ENCODE measurements around the gene PRPF38A. TPM values are rescaled to one million over a fixed set of nuclear protein-coding genes. Genes with fewer than 3 reads are reported as not detected.

PRPF38A gene
- 22.8 TPM for polyA plus RNA-seq (2013, experiment 1 of 2)
- polyA plus RNA-seq (2013, experiment 2 of 2), result 21.8 TPM

GRCh38 chr1:52404116-52404974, at the start of gene PRPF38A, which contains the start of gene ORC1:
TSS of gene PRPF38A (plus strand) at chr1:52404602. CDS start at chr1:52404750, 148 bp downstream.
TSS of gene ORC1 (minus strand) at chr1:52404423. CDS start at chr1:52402223, 2,200 bp downstream.
- Histone ChIP-seq H3K27ac (ENCODE audit: low read length, poor library complexity, severe bottlenecking) (peak within 1 kb of the TSS; percentile 85), H3K23ac (ENCODE audit: low read length in 2 of 2) (peak within 1 kb of the TSS in 1 of 2 experiments; percentile 79), H3K4ac (ENCODE audit: low read depth in 1 of 2, low read length in 2 of 2) (peak within 1 kb of the TSS in 1 of 2 experiments; percentile 34), H2AK5ac (ENCODE audit: low read length, severe bottlenecking) (no peak within 1 kb of the TSS), H3K36me3 (ENCODE audit: control insufficient read depth in 1 of 2, insufficient read depth in 2 of 2, low read depth in 1 of 2, low read length in 2 of 2) (peaks cover 11 to 30% of the 10 kb centered on the region in 2 experiments), H3K9me3 (ENCODE audit: control insufficient read depth, low read length) (no peaks in the 10 kb centered on the region), H4K91ac (ENCODE audit: low read length) (peak within 1 kb of the TSS; percentile 73), H2BK5ac (ENCODE audit: low read depth, low read length, poor library complexity, severe bottlenecking) (peak within 1 kb of the TSS; percentile 67), H2BK120ac (ENCODE audit: low read depth, low read length) (no peak within 1 kb of the TSS), H2BK12ac (ENCODE audit: low read length in 2 of 2) (no peak within 1 kb of the TSS), H3K4me1 (ENCODE audit: control insufficient read depth, insufficient read depth, low read depth, low read length) (peaks cover 2% of the 10 kb centered on the region), H3K9ac (ENCODE audit: low read length) (peak within 1 kb of the TSS; percentile 96), H4K8ac (ENCODE audit: low read length) (peak within 1 kb of the TSS; percentile 90), H3K27me3 (ENCODE audit: control insufficient read depth in 1 of 2, insufficient read depth in 1 of 2, low read length in 2 of 2) (no peaks in the 10 kb centered on the region), H3K4me2 (ENCODE audit: low read length, poor library complexity, severe bottlenecking) (peak within 1 kb of the TSS; percentile 91), H2AFZ (ENCODE audit: low read depth, low read length) (peak within 1 kb of the TSS; percentile 66), H3K18ac (ENCODE audit: low read depth in 1 of 2, low read length in 2 of 2) (peak within 1 kb of the TSS; percentile 77 to 79), H3K14ac (ENCODE audit: low read length in 2 of 2) (no peak within 1 kb of the TSS), H2BK15ac (ENCODE audit: low read depth, poor library complexity, severe bottlenecking) (peak within 1 kb of the TSS; percentile 96), H3K4me3 (ENCODE audit: insufficient read depth in 1 of 2, low read depth in 1 of 2, low read length in 2 of 2) (peak within 1 kb of the TSS; percentile 77 to 92), H3K79me1 (replicated peaks; ENCODE audit: low read length, poor library complexity, severe bottlenecking) (peaks cover 21% of the 10 kb centered on the region)
- DNase-seq, result peak; percentile 98
- under 1% methylated on average over 46 of the region's 57 CpGs for WGBS

GRCh38 chr1:52355436-52355835, 49.0 kb upstream of the PRPF38A start:
- no peak overlapping the region for H3K23ac ChIP-seq (ENCODE audit: low read length in 2 of 2)
- no peak overlapping the region for H4K91ac ChIP-seq (ENCODE audit: low read length)
- H3K27me3 ChIP-seq (ENCODE audit: control insufficient read depth in 1 of 2, insufficient read depth in 1 of 2, low read length in 2 of 2), result no peaks in the 10 kb centered on the region
- no peak overlapping the region for H3K27ac ChIP-seq (ENCODE audit: low read length, poor library complexity, severe bottlenecking)
- DNase-seq, result no peak
- no peaks in the 10 kb centered on the region for H3K4me1 ChIP-seq (ENCODE audit: control insufficient read depth, insufficient read depth, low read depth, low read length)
- H2BK120ac ChIP-seq (ENCODE audit: low read depth, low read length), result no peak overlapping the region
- H3K79me1 ChIP-seq (replicated peaks; ENCODE audit: low read length, poor library complexity, severe bottlenecking), result peaks cover 41% of the 10 kb centered on the region
- no peak overlapping the region for H2AK5ac ChIP-seq (ENCODE audit: low read length, severe bottlenecking)
- H3K4me2 ChIP-seq (ENCODE audit: low read length, poor library complexity, severe bottlenecking), result no peak overlapping the region
- H3K4ac ChIP-seq (ENCODE audit: low read depth in 1 of 2, low read length in 2 of 2), result no peak overlapping the region
- H3K14ac ChIP-seq (ENCODE audit: low read length in 2 of 2), result no peak overlapping the region
- H2BK5ac ChIP-seq (ENCODE audit: low read depth, low read length, poor library complexity, severe bottlenecking), result no peak overlapping the region
- 98% methylated on average over 8 of the region's 8 CpGs for WGBS
- H2BK12ac ChIP-seq (ENCODE audit: low read length in 2 of 2), result no peak overlapping the region
- no peak overlapping the region for H3K18ac ChIP-seq (ENCODE audit: low read depth in 1 of 2, low read length in 2 of 2)
- H3K4me3 ChIP-seq (ENCODE audit: insufficient read depth in 1 of 2, low read depth in 1 of 2, low read length in 2 of 2), result no peak overlapping the region
- H3K9ac ChIP-seq (ENCODE audit: low read length), result no peak overlapping the region
- no peak overlapping the region for H2BK15ac ChIP-seq (ENCODE audit: low read depth, poor library complexity, severe bottlenecking)
- no peak overlapping the region for H2AFZ ChIP-seq (ENCODE audit: low read depth, low read length)
- no peak overlapping the region for H4K8ac ChIP-seq (ENCODE audit: low read length)
- H3K36me3 ChIP-seq (ENCODE audit: control insufficient read depth in 1 of 2, insufficient read depth in 2 of 2, low read depth in 1 of 2, low read length in 2 of 2), result peaks cover 83 to 94% of the 10 kb centered on the region in 2 experiments
- H3K9me3 ChIP-seq (ENCODE audit: control insufficient read depth, low read length), result no peaks in the 10 kb centered on the region

GRCh38 chr1:52355847-52356505, 48.4 kb upstream of the PRPF38A start:
- H2BK120ac ChIP-seq (ENCODE audit: low read depth, low read length), result no peak overlapping the region
- no peak overlapping the region for H2BK12ac ChIP-seq (ENCODE audit: low read length in 2 of 2)
- 97% methylated on average over 11 of the region's 11 CpGs for WGBS
- no peak overlapping the region for H2AFZ ChIP-seq (ENCODE audit: low read depth, low read length)
- H3K9me3 ChIP-seq (ENCODE audit: control insufficient read depth, low read length), result no peaks in the 10 kb centered on the region
- peaks cover 85 to 96% of the 10 kb centered on the region in 2 experiments for H3K36me3 ChIP-seq (ENCODE audit: control insufficient read depth in 1 of 2, insufficient read depth in 2 of 2, low read depth in 1 of 2, low read length in 2 of 2)
- H3K4me1 ChIP-seq (ENCODE audit: control insufficient read depth, insufficient read depth, low read depth, low read length), result no peaks in the 10 kb centered on the region
- H3K23ac ChIP-seq (ENCODE audit: low read length in 2 of 2), result no peak overlapping the region
- no peak overlapping the region for H2BK5ac ChIP-seq (ENCODE audit: low read depth, low read length, poor library complexity, severe bottlenecking)
- H4K8ac ChIP-seq (ENCODE audit: low read length), result no peak overlapping the region
- H3K27me3 ChIP-seq (ENCODE audit: control insufficient read depth in 1 of 2, insufficient read depth in 1 of 2, low read length in 2 of 2), result no peaks in the 10 kb centered on the region
- H4K91ac ChIP-seq (ENCODE audit: low read length), result no peak overlapping the region
- H2BK15ac ChIP-seq (ENCODE audit: low read depth, poor library complexity, severe bottlenecking), result no peak overlapping the region
- H3K18ac ChIP-seq (ENCODE audit: low read depth in 1 of 2, low read length in 2 of 2), result no peak overlapping the region
- no peak overlapping the region for H2AK5ac ChIP-seq (ENCODE audit: low read length, severe bottlenecking)
- no peak overlapping the region for H3K4me3 ChIP-seq (ENCODE audit: insufficient read depth in 1 of 2, low read depth in 1 of 2, low read length in 2 of 2)
- no peak overlapping the region for H3K4ac ChIP-seq (ENCODE audit: low read depth in 1 of 2, low read length in 2 of 2)
- no peak for DNase-seq
- peaks cover 47% of the 10 kb centered on the region for H3K79me1 ChIP-seq (replicated peaks; ENCODE audit: low read length, poor library complexity, severe bottlenecking)
- no peak overlapping the region for H3K14ac ChIP-seq (ENCODE audit: low read length in 2 of 2)
- no peak overlapping the region for H3K4me2 ChIP-seq (ENCODE audit: low read length, poor library complexity, severe bottlenecking)
- no peak overlapping the region for H3K27ac ChIP-seq (ENCODE audit: low read length, poor library complexity, severe bottlenecking)
- H3K9ac ChIP-seq (ENCODE audit: low read length), result no peak overlapping the region

- H2AFZ ChIP-seq (ENCODE audit: low read depth, low read length), result no peak overlapping the region
- H3K4me2 ChIP-seq (ENCODE audit: low read length, poor library complexity, severe bottlenecking), result no peak overlapping the region
- WGBS, result 97% methylated on average over 8 of the region's 8 CpGs
- H3K27ac ChIP-seq (ENCODE audit: low read length, poor library complexity, severe bottlenecking), result no peak overlapping the region
- no peak overlapping the region for H2BK15ac ChIP-seq (ENCODE audit: low read depth, poor library complexity, severe bottlenecking)
- H2BK120ac ChIP-seq (ENCODE audit: low read depth, low read length), result no peak overlapping the region
- no peak overlapping the region for H2BK5ac ChIP-seq (ENCODE audit: low read depth, low read length, poor library complexity, severe bottlenecking)
- no peak overlapping the region for H2AK5ac ChIP-seq (ENCODE audit: low read length, severe bottlenecking)
- H3K4ac ChIP-seq (ENCODE audit: low read depth in 1 of 2, low read length in 2 of 2), result no peak overlapping the region
- no peaks in the 10 kb centered on the region for H3K27me3 ChIP-seq (ENCODE audit: control insufficient read depth in 1 of 2, insufficient read depth in 1 of 2, low read length in 2 of 2)
- no peak overlapping the region for H3K14ac ChIP-seq (ENCODE audit: low read length in 2 of 2)
- H4K8ac ChIP-seq (ENCODE audit: low read length), result no peak overlapping the region
- peaks cover 55% of the 10 kb centered on the region for H3K79me1 ChIP-seq (replicated peaks; ENCODE audit: low read length, poor library complexity, severe bottlenecking)
- no peak overlapping the region for H3K4me3 ChIP-seq (ENCODE audit: insufficient read depth in 1 of 2, low read depth in 1 of 2, low read length in 2 of 2)
- peaks cover 94 to 100% of the 10 kb centered on the region in 2 experiments for H3K36me3 ChIP-seq (ENCODE audit: control insufficient read depth in 1 of 2, insufficient read depth in 2 of 2, low read depth in 1 of 2, low read length in 2 of 2)
- no peak overlapping the region for H3K23ac ChIP-seq (ENCODE audit: low read length in 2 of 2)
- H2BK12ac ChIP-seq (ENCODE audit: low read length in 2 of 2), result no peak overlapping the region
- no peaks in the 10 kb centered on the region for H3K9me3 ChIP-seq (ENCODE audit: control insufficient read depth, low read length)
- no peak overlapping the region for H3K18ac ChIP-seq (ENCODE audit: low read depth in 1 of 2, low read length in 2 of 2)
- no peaks in the 10 kb centered on the region for H3K4me1 ChIP-seq (ENCODE audit: control insufficient read depth, insufficient read depth, low read depth, low read length)
- H4K91ac ChIP-seq (ENCODE audit: low read length), result no peak overlapping the region
- DNase-seq, result no peak
- H3K9ac ChIP-seq (ENCODE audit: low read length), result no peak overlapping the region
These were observed 47.5 kb upstream of the PRPF38A start for GRCh38 chr1:52356818-52357355.

Measured in mesenchymal stem cell (in vitro differentiated cells and primary cell).